ENCODE measurements around the gene DCDC2C. TPM values are rescaled to one million over a fixed set of nuclear protein-coding genes. Genes with fewer than 3 reads are reported as not detected.

Gene DCDC2C
- total RNA-seq, 1 donor from 2014 or later = not detected

GRCh38 chr2:3728104-3729054, 25.0 kb downstream of the DCDC2C start:
- H3K36me3 Mint-ChIP-seq = no peaks in the 10 kb centered on the region
- no peak for DNase-seq (ENCODE audit: low spot score in 2 of 2, unreplicated experiment in 2 of 2)
- H3K9me3 Mint-ChIP-seq = no peaks in the 10 kb centered on the region
- H3K27ac Mint-ChIP-seq = no peak overlapping the region
- TF ChIP-seq, protein P1, sequence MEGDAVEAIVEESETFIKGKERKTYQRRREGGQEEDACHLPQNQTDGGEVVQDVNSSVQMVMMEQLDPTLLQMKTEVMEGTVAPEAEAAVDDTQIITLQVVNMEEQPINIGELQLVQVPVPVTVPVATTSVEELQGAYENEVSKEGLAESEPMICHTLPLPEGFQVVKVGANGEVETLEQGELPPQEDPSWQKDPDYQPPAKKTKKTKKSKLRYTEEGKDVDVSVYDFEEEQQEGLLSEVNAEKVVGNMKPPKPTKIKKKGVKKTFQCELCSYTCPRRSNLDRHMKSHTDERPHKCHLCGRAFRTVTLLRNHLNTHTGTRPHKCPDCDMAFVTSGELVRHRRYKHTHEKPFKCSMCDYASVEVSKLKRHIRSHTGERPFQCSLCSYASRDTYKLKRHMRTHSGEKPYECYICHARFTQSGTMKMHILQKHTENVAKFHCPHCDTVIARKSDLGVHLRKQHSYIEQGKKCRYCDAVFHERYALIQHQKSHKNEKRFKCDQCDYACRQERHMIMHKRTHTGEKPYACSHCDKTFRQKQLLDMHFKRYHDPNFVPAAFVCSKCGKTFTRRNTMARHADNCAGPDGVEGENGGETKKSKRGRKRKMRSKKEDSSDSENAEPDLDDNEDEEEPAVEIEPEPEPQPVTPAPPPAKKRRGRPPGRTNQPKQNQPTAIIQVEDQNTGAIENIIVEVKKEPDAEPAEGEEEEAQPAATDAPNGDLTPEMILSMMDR (IDR thresholded peaks at IDR 0.05; ENCODE audit: unreplicated experiment) = peak; percentile 94
- peaks cover 9% of the 10 kb centered on the region for H3K4me1 Mint-ChIP-seq
- H3K4me3 Mint-ChIP-seq = peak overlapping the region; percentile 60
- peaks cover 75% of the 10 kb centered on the region for H3K27me3 Mint-ChIP-seq (ENCODE audit: low read depth)

DNA sequence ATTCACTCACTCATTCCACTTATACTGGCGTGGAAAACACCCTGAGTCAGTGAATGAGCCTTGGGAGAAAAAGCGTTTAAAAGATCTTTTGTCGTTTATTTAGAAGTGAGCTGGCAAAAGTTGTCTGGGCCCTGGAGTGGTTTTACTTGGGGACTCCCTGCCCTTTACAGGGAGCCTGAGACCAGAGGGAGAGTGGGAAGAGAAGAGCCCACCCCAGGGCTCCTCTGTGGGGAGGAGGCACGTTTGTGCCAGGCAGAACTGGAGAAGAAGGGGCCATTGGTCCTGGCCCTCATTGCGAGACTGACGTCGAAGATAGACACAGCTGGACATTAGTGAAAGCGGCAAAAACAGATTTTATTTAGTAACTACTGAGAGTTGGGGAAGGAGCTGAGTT, 25.7 kb downstream of the DCDC2C start:
- no peaks in the 10 kb centered on the region for H3K36me3 Mint-ChIP-seq
- H3K27ac Mint-ChIP-seq = no peak overlapping the region
- H3K4me1 Mint-ChIP-seq = peaks cover 9% of the 10 kb centered on the region
- peaks cover 75% of the 10 kb centered on the region for H3K27me3 Mint-ChIP-seq (ENCODE audit: low read depth)
- no peak for DNase-seq (ENCODE audit: low spot score in 2 of 2, unreplicated experiment in 2 of 2)
- TF ChIP-seq, protein P1 (IDR thresholded peaks at IDR 0.05; ENCODE audit: unreplicated experiment) = no peak
- no peak overlapping the region for H3K4me3 Mint-ChIP-seq
- no peaks in the 10 kb centered on the region for H3K9me3 Mint-ChIP-seq

DNA sequence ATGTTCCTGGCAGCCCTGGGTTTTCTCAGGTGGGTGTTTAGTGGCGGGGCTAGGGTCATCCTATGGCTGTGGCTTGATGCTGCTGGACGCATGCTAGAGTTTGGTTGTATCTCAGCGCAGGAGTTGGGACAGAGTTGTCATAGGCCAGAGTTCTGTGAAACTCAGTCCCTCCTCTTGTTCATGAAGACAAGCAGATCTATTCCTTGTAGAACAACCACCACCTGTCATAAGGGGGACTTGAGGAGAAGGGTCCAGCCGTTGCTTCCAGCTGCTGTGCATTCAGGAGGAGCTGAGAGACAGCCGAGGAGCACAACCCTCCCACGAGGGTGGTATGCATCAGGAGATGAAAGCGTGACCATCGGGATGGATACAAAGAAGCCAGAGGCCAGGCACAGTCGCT, 26.4 kb downstream of the DCDC2C start:
- Mint-ChIP-seq H3K27ac (no peak overlapping the region), H3K27me3 (ENCODE audit: low read depth) (peaks cover 75% of the 10 kb centered on the region), H3K4me3 (no peak overlapping the region), H3K4me1 (peaks cover 9% of the 10 kb centered on the region), H3K9me3 (no peaks in the 10 kb centered on the region), H3K36me3 (no peaks in the 10 kb centered on the region)
- TF ChIP-seq, protein P1 (IDR thresholded peaks at IDR 0.05; ENCODE audit: unreplicated experiment) = no peak
- DNase-seq (ENCODE audit: low spot score in 2 of 2, unreplicated experiment in 2 of 2) = no peak

DNA sequence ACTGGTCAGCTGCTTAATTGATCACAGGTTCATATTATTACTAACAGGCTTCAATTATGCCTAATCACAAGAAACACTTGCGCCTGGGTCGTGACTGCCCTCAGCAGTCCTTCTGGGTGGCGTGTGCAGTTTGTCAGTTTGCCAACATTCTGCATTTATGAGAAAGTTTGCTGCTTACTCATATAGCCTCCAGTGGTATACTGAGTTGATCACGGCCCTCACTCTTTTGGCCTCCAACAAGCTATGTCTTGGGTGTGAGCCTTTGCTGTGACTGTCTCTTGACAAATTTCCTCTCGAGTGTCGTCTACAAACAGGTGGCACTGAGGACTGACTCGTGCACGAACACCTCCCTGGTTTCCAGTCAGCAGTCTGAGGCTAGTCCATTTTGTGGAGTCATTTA, 27.3 kb downstream of the DCDC2C start:
- Mint-ChIP-seq H3K36me3 (no peaks in the 10 kb centered on the region), H3K4me3 (no peak overlapping the region), H3K27me3 (ENCODE audit: low read depth) (peaks cover 74% of the 10 kb centered on the region), H3K27ac (no peak overlapping the region), H3K9me3 (no peaks in the 10 kb centered on the region), H3K4me1 (peaks cover 9% of the 10 kb centered on the region)
- TF ChIP-seq, protein P1 (IDR thresholded peaks at IDR 0.05; ENCODE audit: unreplicated experiment) = no peak
- no peak for DNase-seq (ENCODE audit: low spot score in 2 of 2, unreplicated experiment in 2 of 2)

DNA sequence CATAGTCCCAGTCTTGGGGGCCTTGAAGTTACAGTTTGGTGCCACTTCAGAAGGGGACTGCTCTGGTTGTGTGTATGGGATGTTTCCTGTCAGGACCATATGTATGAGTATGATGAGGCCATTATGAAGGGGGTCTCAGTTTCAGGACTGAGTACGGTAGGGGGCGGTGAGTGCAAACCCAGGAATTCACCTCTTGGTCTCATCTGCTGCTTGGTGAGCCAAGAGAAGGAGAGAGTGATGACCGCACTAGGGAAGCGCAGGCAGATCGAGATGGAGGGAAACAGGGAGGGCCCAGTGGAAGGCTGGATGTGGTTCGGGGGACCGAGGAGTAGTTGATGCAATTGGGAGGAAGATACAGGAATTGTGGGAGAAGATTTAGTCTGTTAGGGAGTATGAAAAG, 28.5 kb downstream of the DCDC2C start:
- no peak overlapping the region for H3K27ac Mint-ChIP-seq
- H3K4me3 Mint-ChIP-seq = no peak overlapping the region
- peaks cover 74% of the 10 kb centered on the region for H3K27me3 Mint-ChIP-seq (ENCODE audit: low read depth)
- no peak for DNase-seq (ENCODE audit: low spot score in 2 of 2, unreplicated experiment in 2 of 2)
- no peaks in the 10 kb centered on the region for H3K36me3 Mint-ChIP-seq
- TF ChIP-seq, protein P1 (IDR thresholded peaks at IDR 0.05; ENCODE audit: unreplicated experiment) = no peak
- H3K9me3 Mint-ChIP-seq = no peaks in the 10 kb centered on the region
- H3K4me1 Mint-ChIP-seq = peaks cover 9% of the 10 kb centered on the region

All from mesothelial cell of epicardium (in vitro differentiated cells).